Measurements from ENCODE around the gene PRR22. TPM values are rescaled to one million over a fixed set of nuclear protein-coding genes. Genes with fewer than 3 reads are reported as not detected.

The PRR22 gene
- total and polyA plus RNA-seq, 2 donors (not counting 3 experiments of a cell fraction or from before 2014, with no cell fraction given), result 1.4 to 3.4 TPM

DNA sequence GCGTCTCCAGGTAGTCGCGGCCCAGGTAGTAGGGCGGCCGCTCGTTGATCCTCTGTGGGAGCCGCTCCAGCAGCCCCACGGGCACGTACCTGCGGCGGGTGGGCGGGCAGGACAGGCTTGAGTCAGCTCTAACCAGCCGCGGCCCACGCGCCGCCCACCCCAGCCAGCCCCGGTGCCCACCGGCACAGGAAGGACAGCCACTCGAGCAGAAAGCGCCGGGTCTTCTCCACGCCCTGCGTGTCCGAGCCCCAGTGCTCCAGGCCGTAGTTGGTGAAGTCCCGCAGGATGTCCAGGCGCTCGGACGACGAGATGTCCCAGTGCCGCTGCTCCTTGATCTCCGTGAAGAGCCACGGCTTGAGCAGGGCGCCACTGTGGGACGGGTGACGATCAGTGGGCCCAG, 877 bp upstream of the PRR22 start:
- H2AFZ ChIP-seq (ENCODE audit: low read depth, low read length), result no peak overlapping the region
- CTCF ChIA-PET, result no interaction called here
- DNase-seq (ENCODE audit: low read depth, low spot score), result no peak
- H3K27me3 ChIP-seq (ENCODE audit: control insufficient read depth in 2 of 2, insufficient read depth in 2 of 2, low read length in 2 of 2), result no peaks in the 10 kb centered on the region
- H3K9me3 ChIP-seq (replicated peaks; ENCODE audit: control insufficient read depth, insufficient read depth, low read length), result no peaks in the 10 kb centered on the region
- no peak overlapping the region for H3K4me3 ChIP-seq (replicated peaks in 1 of 3; ENCODE audit: insufficient read depth in 1 of 3, low read depth in 1 of 3, low read length in 3 of 3)
- no peak overlapping the region for H3K4me2 ChIP-seq (ENCODE audit: insufficient read depth, low read length)
- H3K79me2 ChIP-seq (ENCODE audit: control insufficient read depth, insufficient read depth, low read length), result peaks cover 8% of the 10 kb centered on the region
- no peaks in the 10 kb centered on the region for H4K20me1 ChIP-seq (replicated peaks; ENCODE audit: control insufficient read depth, extremely low read depth, insufficient read depth, low read length)
- POLR2A ChIA-PET, result interaction anchor here (0.6 kb wide), 1 partner anchor 16 kb away, joined by 3 read pairs; no protein-coding TSS in a partner anchor
- intact Hi-C loops (cut with micrococcal nuclease), result no loop called here
- H3K36me3 ChIP-seq (ENCODE audit: control insufficient read depth in 2 of 2, extremely low read depth in 1 of 2, insufficient read depth in 2 of 2, low read length in 2 of 2), result peaks cover 8 to 37% of the 10 kb centered on the region in 2 experiments
- dilution Hi-C loops (cut with MboI; ENCODE audit: extremely low pct_ligation_motif_present, low sequenced_read_pairs), result no loop called here
- TF ChIP-seq JUN (IDR thresholded peaks at IDR 0.05; ENCODE audit: borderline replicate concordance, insufficient read depth, insufficient read length, low read depth) (no peak), FOS (IDR thresholded peaks at IDR 0.05; ENCODE audit: borderline replicate concordance, insufficient read depth, low read length) (no peak), GATA2 (IDR thresholded peaks at IDR 0.05; ENCODE audit: insufficient read depth, insufficient read length, low read depth, low read length) (no peak), EZH2 (IDR thresholded peaks at IDR 0.05; ENCODE audit: borderline replicate concordance, low read depth, low read length, severe bottlenecking) (no peak), POLR2AphosphoS5 (IDR thresholded peaks at IDR 0.05; ENCODE audit: insufficient read depth, low read depth, low read length) (no peak), MYC (IDR thresholded peaks at IDR 0.05; ENCODE audit: low read depth, low read length) (no peak), POLR2A (IDR thresholded peaks at IDR 0.05; ENCODE audit: low read depth, low read length) (no peak)
- TF ChIP-seq, protein P1, sequence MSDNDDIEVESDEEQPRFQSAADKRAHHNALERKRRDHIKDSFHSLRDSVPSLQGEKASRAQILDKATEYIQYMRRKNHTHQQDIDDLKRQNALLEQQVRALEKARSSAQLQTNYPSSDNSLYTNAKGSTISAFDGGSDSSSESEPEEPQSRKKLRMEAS (IDR thresholded peaks at IDR 0.05; ENCODE audit: insufficient read depth, insufficient read length), result no peak
- TF ChIP-seq, protein P2, sequence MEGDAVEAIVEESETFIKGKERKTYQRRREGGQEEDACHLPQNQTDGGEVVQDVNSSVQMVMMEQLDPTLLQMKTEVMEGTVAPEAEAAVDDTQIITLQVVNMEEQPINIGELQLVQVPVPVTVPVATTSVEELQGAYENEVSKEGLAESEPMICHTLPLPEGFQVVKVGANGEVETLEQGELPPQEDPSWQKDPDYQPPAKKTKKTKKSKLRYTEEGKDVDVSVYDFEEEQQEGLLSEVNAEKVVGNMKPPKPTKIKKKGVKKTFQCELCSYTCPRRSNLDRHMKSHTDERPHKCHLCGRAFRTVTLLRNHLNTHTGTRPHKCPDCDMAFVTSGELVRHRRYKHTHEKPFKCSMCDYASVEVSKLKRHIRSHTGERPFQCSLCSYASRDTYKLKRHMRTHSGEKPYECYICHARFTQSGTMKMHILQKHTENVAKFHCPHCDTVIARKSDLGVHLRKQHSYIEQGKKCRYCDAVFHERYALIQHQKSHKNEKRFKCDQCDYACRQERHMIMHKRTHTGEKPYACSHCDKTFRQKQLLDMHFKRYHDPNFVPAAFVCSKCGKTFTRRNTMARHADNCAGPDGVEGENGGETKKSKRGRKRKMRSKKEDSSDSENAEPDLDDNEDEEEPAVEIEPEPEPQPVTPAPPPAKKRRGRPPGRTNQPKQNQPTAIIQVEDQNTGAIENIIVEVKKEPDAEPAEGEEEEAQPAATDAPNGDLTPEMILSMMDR (IDR thresholded peaks at IDR 0.05; ENCODE audit: extremely low read depth in 1 of 2, insufficient read depth in 1 of 2, low read depth in 1 of 2, low read length in 2 of 2), result no peak
- peaks cover 5% of the 10 kb centered on the region for H3K4me1 ChIP-seq (ENCODE audit: control insufficient read depth, extremely low read depth, insufficient read depth, low read length)
- H3K27ac ChIP-seq (ENCODE audit: insufficient read depth, low read depth, low read length), result no peak overlapping the region
- no TSS peak for BruUV-seq (replicated peaks)
- no peak for FAIRE-seq
- no peaks in the 10 kb centered on the region for H3K9me1 ChIP-seq (replicated peaks; ENCODE audit: control insufficient read depth, extremely low read depth, insufficient read depth, low read length)
- H3K9ac ChIP-seq (replicated peaks; ENCODE audit: extremely low read depth, insufficient read depth, low read length), result no peak overlapping the region

Data from endothelial cell of umbilical vein (primary cell).